Calu3 (cell line): ENCODE measurements around the gene LRGUK. TPM values are rescaled to one million over a fixed set of nuclear protein-coding genes. Genes with fewer than 3 reads are reported as not detected.

ENCODE experiments used
- BruUV-seq: library from RNA; stranded (reverse); fragments of 400-500 nt; replicated peaks from 2 replicates; lab custom pipeline; 2021; lab: Mats Ljungman, UMichigan
- CTCF ChIA-PET: fragments of 300-600 bp; sonication (Branson Sonifier 250); formaldehyde crosslinking; loops from one replicate; lab custom pipeline; 2022; ENCODE audit warnings: antibody characterized with exemption; lab: Charles Lee
- DNase-seq: peaks from one replicate; pipeline ENCODE4 v3.0.0; 2022
- H3K27ac Mint-ChIP-seq: one replicate; pipeline ENCODE4 v1.8.0; 2022; ENCODE audit warnings: mixed read lengths; ENCODE audit not compliant: unreplicated experiment
- H3K27me3 Mint-ChIP-seq: one replicate; pipeline ENCODE4 v1.8.0; 2022; ENCODE audit warnings: mixed read lengths; ENCODE audit not compliant: unreplicated experiment
- H3K36me3 Mint-ChIP-seq: one replicate; pipeline ENCODE4 v1.8.0; 2022; ENCODE audit warnings: mild to moderate bottlenecking, moderate library complexity, mixed read lengths; ENCODE audit not compliant: insufficient read depth, unreplicated experiment
- H3K4me1 Mint-ChIP-seq: one replicate; pipeline ENCODE4 v1.8.0; 2022; ENCODE audit warnings: mild to moderate bottlenecking, low read depth, mixed read lengths; ENCODE audit not compliant: unreplicated experiment
- H3K4me3 Mint-ChIP-seq: one replicate; pipeline ENCODE4 v1.8.0; 2022; ENCODE audit warnings: mild to moderate bottlenecking, low read depth, moderate library complexity, mixed read lengths; ENCODE audit not compliant: unreplicated experiment
- H3K9me3 Mint-ChIP-seq: one replicate; pipeline ENCODE4 v1.8.0; 2022; ENCODE audit warnings: low read depth, mixed read lengths; ENCODE audit not compliant: unreplicated experiment
- CTCF ChIP-seq: fragments of 200-600 bp; IDR thresholded peaks from one replicate; pipeline ENCODE4 v1.8.0; 2022; ENCODE audit warnings: antibody characterized with exemption; ENCODE audit not compliant: unreplicated experiment
- intact Hi-C: fragments of 100-400 bp; cut with micrococcal nuclease; formaldehyde crosslinking; loops from one replicate; pipeline ENCODE4 v1.10.0; 2022; ENCODE audit not compliant: unreplicated experiment
- total RNA-seq: library from RNA; stranded (reverse); gene quantifications from 2 replicates; pipeline ENCODE4 v1.2.3, GENCODE V29; 2022

Gene LRGUK
- total RNA-seq, 1 experiment from 2014 or later: 0.52 TPM

- no peaks in the 10 kb centered on the region for H3K4me1 Mint-ChIP-seq
Measured at GRCh38 chr7:134234216-134234615, 107.1 kb downstream of the LRGUK start.

GRCh38 chr7:134245253-134245652 lies 118.1 kb downstream of the LRGUK start:
- TF ChIP-seq CTCF: no peak
- CTCF ChIA-PET: no interaction called here
- BruUV-seq: no TSS peak

More at GRCh38 chr7:134234216-134234615, 107.1 kb downstream of the LRGUK start:
- H3K27ac Mint-ChIP-seq: no peak overlapping the region
- H3K9me3 Mint-ChIP-seq: peaks cover 12% of the 10 kb centered on the region
- no peak overlapping the region for H3K4me3 Mint-ChIP-seq
- no peak for DNase-seq
- CTCF ChIA-PET: no interaction called here
- intact Hi-C loops: no loop called here
- TF ChIP-seq CTCF: no peak
- peaks cover 35% of the 10 kb centered on the region for H3K27me3 Mint-ChIP-seq
- BruUV-seq: no TSS peak
- H3K36me3 Mint-ChIP-seq: no peaks in the 10 kb centered on the region

GRCh38 chr7:134246347-134246746 lies 119.2 kb downstream of the LRGUK start:
- H3K4me1 Mint-ChIP-seq: no peaks in the 10 kb centered on the region
- BruUV-seq: no TSS peak
- H3K27me3 Mint-ChIP-seq: peaks cover 9% of the 10 kb centered on the region
- no peak overlapping the region for H3K27ac Mint-ChIP-seq
- no peak for TF ChIP-seq CTCF
- DNase-seq: no peak
- intact Hi-C loops: no loop called here
- CTCF ChIA-PET: no interaction called here
- H3K4me3 Mint-ChIP-seq: no peak overlapping the region
- H3K9me3 Mint-ChIP-seq: no peaks in the 10 kb centered on the region
- H3K36me3 Mint-ChIP-seq: no peaks in the 10 kb centered on the region

More at GRCh38 chr7:134245253-134245652, 118.1 kb downstream of the LRGUK start:
- Mint-ChIP-seq H3K4me1 (no peaks in the 10 kb centered on the region), H3K4me3 (no peak overlapping the region), H3K27me3 (peaks cover 16% of the 10 kb centered on the region), H3K9me3 (no peaks in the 10 kb centered on the region), H3K27ac (no peak overlapping the region), H3K36me3 (no peaks in the 10 kb centered on the region)
- no peak for DNase-seq
- intact Hi-C loops: no loop called here

- DNase-seq: no peak
- Mint-ChIP-seq H3K27me3 (peaks cover 5% of the 10 kb centered on the region), H3K9me3 (no peaks in the 10 kb centered on the region), H3K36me3 (no peaks in the 10 kb centered on the region), H3K4me1 (no peaks in the 10 kb centered on the region), H3K27ac (no peak overlapping the region), H3K4me3 (no peak overlapping the region)
- CTCF ChIA-PET: no interaction called here
- intact Hi-C loops: no loop called here
- no peak for TF ChIP-seq CTCF
- no TSS peak for BruUV-seq
Measured at GRCh38 chr7:134246761-134247160, 119.6 kb downstream of the LRGUK start.
